Gastrocnemius medialis (tissue), 4 donors: ENCODE results near the gene GJC2. TPM values are rescaled to one million over a fixed set of nuclear protein-coding genes. Genes with fewer than 3 reads are reported as not detected.

Source experiments
- ATAC-seq, 2 donors: fragments of 150-250 bp; one replicate each; pipeline ENCODE4 v1.9.1; 2016
- DNase-seq, 2 donors: peaks; one replicate each; pipeline ENCODE4 v3.0.0-alpha.2; 2019
- H3K27ac ChIP-seq, 4 donors: fragments of 200-600 bp; sonication (generic); 1 replicate in 1 of 4; 2 replicates in 3 of 4; pipeline ENCODE4 v1.5.1; 2016 to 2018; ENCODE audit warnings: mild to moderate bottlenecking in 2 of 4, moderate library complexity in 1 of 4
- H3K27me3 ChIP-seq, 3 donors: fragments of 200-600 bp; sonication (generic) in 2 of 3; 1 replicate in 1 of 3; 2 replicates in 2 of 3; pipeline versions ENCODE4 v1.5.1 to v1.6.0; 2016 to 2019; ENCODE audit warnings: mild to moderate bottlenecking in 1 of 3, moderate library complexity in 1 of 3
- H3K36me3 ChIP-seq, 2 donors: fragments of 200-600 bp; sonication (generic) in 1 of 2; one replicate each; pipeline ENCODE4 v1.5.1; 2017 to 2018
- H3K4me1 ChIP-seq, 2 donors: fragments of 200-600 bp; sonication (generic) in 1 of 2; one replicate each; pipeline ENCODE4 v1.5.1; 2016 to 2017; ENCODE audit warnings: mild to moderate bottlenecking in 2 of 2
- H3K4me3 ChIP-seq, 4 donors: fragments of 200-600 bp; sonication (generic) in 3 of 4; 1 replicate in 1 of 4; 2 replicates in 3 of 4; pipeline ENCODE4 v1.5.1; 2016 to 2019; ENCODE audit warnings: mild to moderate bottlenecking in 2 of 4
- H3K9me3 ChIP-seq, 3 donors: fragments of 200-600 bp; sonication (generic) in 2 of 3; 1 replicate in 1 of 3; 2 replicates in 2 of 3; pipeline ENCODE4 v1.5.1; 2016 to 2019
- POLR2A ChIP-seq, 2 donors: fragments of 450-650 bp; IDR thresholded peaks; one replicate each; pipeline ENCODE4 v1.6.1; 2017; ENCODE audit warnings: antibody characterized with exemption in 2 of 2, mild to moderate bottlenecking in 2 of 2, moderate library complexity in 2 of 2
- in situ Hi-C, 4 donors: fragments of 200-750 bp; cut with MboI; loops; one replicate each; pipeline versions ENCODE4 v1.15.0 to v1.8.0; 2017; ENCODE audit warnings: low sequenced_read_pairs in 4 of 4
- intact Hi-C: fragments of 100-400 bp; cut with DNase I; formaldehyde crosslinking; loops from one replicate; pipeline ENCODE4 v1.15.1; 2023; ENCODE audit warnings: low total_unique reads
- total RNA-seq, 4 donors: library from RNA; depleted of rRNA; stranded (reverse); fragments of >200 nt; gene quantifications; one replicate each; pipeline versions ENCODE4 v1.1.0 to v1.2.3, GENCODE V29; 2016
- TF ChIP-seq, protein P1 (sequence below), 5 experiments: fragments of 450-650 bp in 3 of 5; fragments of 200-600 bp in 2 of 5; sonication (generic) in 2 of 5; IDR thresholded peaks in 4 of 5; conservative IDR thresholded peaks in 1 of 5; 1 replicate in 4 of 5; 2 replicates in 1 of 5; pipeline ENCODE4 v1.5.1; 2016 to 2019; ENCODE audit warnings: antibody characterized with exemption in 5 of 5, mild to moderate bottlenecking in 3 of 5, moderate library complexity in 3 of 5

Gene GJC2
- total RNA-seq, 4 donors from 2014 or later, result 0.26 to 0.64 TPM; not detected in 2

DNA sequence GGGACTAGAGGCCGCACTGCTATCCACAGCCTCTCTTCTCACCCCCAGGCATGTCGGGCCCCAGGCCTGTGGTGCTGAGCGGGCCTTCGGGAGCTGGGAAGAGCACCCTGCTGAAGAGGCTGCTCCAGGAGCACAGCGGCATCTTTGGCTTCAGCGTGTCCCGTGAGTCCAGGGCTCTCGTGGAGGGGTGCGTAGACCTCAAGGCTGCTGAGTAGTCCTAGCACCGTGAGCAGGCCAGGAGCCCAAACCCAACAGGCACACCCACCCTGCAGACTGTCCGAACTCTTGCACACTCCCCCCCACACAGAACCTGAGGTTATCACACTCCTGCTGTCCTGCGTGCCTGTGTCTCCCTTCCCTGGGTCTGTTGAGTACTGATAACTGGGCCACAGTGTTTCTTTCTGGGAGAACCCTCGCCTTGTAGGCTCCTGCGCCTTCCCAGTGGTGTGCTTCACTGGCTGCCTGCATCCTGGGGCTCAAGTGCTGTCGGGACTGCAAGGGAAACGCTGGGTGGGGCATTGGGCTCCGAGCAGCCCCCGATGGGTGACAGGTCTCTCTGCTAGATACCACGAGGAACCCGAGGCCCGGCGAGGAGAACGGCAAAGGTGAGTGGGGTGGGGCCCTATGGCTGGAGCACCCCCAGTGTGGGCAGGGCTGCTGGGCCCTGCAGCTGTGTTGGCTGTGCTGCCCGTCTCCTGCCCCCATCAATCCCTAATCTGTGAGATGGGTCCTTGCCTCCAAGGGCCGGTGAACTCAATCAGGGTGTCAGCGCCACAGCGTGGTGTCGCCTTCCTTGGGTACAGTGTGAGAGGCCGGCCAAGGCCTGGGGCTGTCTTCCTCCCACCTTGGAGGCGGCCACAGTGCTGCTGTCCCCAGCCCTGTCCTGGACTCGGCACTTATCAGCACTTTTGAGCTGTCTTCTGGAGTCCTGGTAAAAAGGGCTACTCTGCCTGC, 4.0 kb upstream of the GJC2 start:
- in situ Hi-C loops, result no loop called here
- no peak for ATAC-seq
- Histone ChIP-seq H3K4me3 (no peak overlapping the region), H3K36me3 (peaks cover 0 to 30% of the 10 kb centered on the region in 2 donors), H3K9me3 (no peaks in the 10 kb centered on the region), H3K27ac (no peak overlapping the region), H3K27me3 (no peaks in the 10 kb centered on the region), H3K4me1 (peaks cover 32 to 38% of the 10 kb centered on the region in 2 donors)
- no peak for TF ChIP-seq POLR2A (IDR thresholded peaks at IDR 0.05)
- TF ChIP-seq, protein P1, sequence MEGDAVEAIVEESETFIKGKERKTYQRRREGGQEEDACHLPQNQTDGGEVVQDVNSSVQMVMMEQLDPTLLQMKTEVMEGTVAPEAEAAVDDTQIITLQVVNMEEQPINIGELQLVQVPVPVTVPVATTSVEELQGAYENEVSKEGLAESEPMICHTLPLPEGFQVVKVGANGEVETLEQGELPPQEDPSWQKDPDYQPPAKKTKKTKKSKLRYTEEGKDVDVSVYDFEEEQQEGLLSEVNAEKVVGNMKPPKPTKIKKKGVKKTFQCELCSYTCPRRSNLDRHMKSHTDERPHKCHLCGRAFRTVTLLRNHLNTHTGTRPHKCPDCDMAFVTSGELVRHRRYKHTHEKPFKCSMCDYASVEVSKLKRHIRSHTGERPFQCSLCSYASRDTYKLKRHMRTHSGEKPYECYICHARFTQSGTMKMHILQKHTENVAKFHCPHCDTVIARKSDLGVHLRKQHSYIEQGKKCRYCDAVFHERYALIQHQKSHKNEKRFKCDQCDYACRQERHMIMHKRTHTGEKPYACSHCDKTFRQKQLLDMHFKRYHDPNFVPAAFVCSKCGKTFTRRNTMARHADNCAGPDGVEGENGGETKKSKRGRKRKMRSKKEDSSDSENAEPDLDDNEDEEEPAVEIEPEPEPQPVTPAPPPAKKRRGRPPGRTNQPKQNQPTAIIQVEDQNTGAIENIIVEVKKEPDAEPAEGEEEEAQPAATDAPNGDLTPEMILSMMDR (IDR thresholded peaks at IDR 0.05 in 4 of 5, conservative IDR thresholded peaks at IDR 0.05 in 1 of 5), result no peak
- intact Hi-C loops, result no loop called here
- no peak for DNase-seq

- H3K4me3 ChIP-seq, result no peak overlapping the region
- H3K27me3 ChIP-seq, result no peaks in the 10 kb centered on the region
- H3K9me3 ChIP-seq, result no peaks in the 10 kb centered on the region
- no peak for ATAC-seq
- no peak for DNase-seq
- H3K36me3 ChIP-seq, result peaks cover 0 to 30% of the 10 kb centered on the region in 2 donors
- intact Hi-C loops, result no loop called here
- H3K27ac ChIP-seq, result no peak overlapping the region
- in situ Hi-C loops, result no loop called here
- TF ChIP-seq POLR2A (IDR thresholded peaks at IDR 0.05), result no peak
- TF ChIP-seq, protein P1 (IDR thresholded peaks at IDR 0.05 in 4 of 5, conservative IDR thresholded peaks at IDR 0.05 in 1 of 5), result no peak
- H3K4me1 ChIP-seq, result peaks cover 23 to 30% of the 10 kb centered on the region in 2 donors
These were observed 3.1 kb upstream of the GJC2 start for GRCh38 chr1:228146417-228147150.

DNA sequence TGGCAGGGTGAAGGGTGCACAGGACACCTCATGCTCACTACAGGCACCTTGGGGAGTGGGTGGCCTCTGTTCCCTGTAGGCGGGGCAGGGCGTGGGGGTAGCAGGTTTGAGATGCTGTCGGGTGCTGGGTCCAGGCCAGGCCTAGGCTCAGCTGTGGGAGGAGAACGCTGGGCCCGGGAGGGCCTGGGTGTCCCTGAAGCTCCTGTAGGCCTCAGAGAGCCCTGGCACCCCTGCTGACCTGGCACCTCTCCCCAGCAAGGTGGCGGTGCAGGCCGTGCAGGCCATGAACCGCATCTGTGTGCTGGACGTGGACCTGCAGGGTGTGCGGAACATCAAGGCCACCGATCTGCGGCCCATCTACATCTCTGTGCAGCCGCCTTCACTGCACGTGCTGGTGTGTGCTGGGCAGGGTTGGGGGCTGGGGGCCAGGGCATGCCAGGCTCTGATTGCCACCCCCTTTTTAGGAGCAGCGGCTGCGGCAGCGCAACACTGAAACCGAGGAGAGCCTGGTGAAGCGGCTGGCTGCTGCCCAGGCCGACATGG, 2.5 kb upstream of the GJC2 start:
- in situ Hi-C loops (no loop called here), intact Hi-C loops (no loop called here)
- TF ChIP-seq POLR2A (IDR thresholded peaks at IDR 0.05), result no peak
- no peak overlapping the region for H3K4me3 ChIP-seq
- H3K9me3 ChIP-seq, result no peaks in the 10 kb centered on the region
- no peak overlapping the region for H3K27ac ChIP-seq
- DNase-seq, result no peak
- no peak for ATAC-seq
- no peaks in the 10 kb centered on the region for H3K27me3 ChIP-seq
- H3K36me3 ChIP-seq, result peaks cover 0 to 30% of the 10 kb centered on the region in 2 donors
- H3K4me1 ChIP-seq, result peaks cover 17 to 24% of the 10 kb centered on the region in 2 donors

GRCh38 chr1:228147768-228148167, 2.0 kb upstream of the GJC2 start:
- no peak overlapping the region for H3K4me3 ChIP-seq
- no peaks in the 10 kb centered on the region for H3K27me3 ChIP-seq
- peaks cover 11 to 18% of the 10 kb centered on the region in 2 donors for H3K4me1 ChIP-seq
- DNase-seq, result peak in 1 of 2 donors; percentile 7
- ATAC-seq, result no peak
- no peak for TF ChIP-seq POLR2A (IDR thresholded peaks at IDR 0.05)
- TF ChIP-seq, protein P1 (IDR thresholded peaks at IDR 0.05 in 4 of 5, conservative IDR thresholded peaks at IDR 0.05 in 1 of 5), result no peak
- in situ Hi-C loops, result no loop called here
- intact Hi-C loops, result no loop called here
- H3K9me3 ChIP-seq, result no peaks in the 10 kb centered on the region
- H3K27ac ChIP-seq, result peak overlapping the region in 1 of 4 donors; percentile 66
- peaks cover 0 to 30% of the 10 kb centered on the region in 2 donors for H3K36me3 ChIP-seq
